Measurements from ENCODE around the gene BHLHE40.

BHLHE40 gene

GRCh38 chr3:4997946-4998345 lies 18.7 kb downstream of the BHLHE40 start (continued):
- TF ChIP-seq ELK4 (IDR thresholded peaks at IDR 0.05; ENCODE audit: borderline replicate concordance, low read depth, low read length) (no peak), TCF7L2 (IDR thresholded peaks at IDR 0.05; ENCODE audit: borderline replicate concordance, low read depth, low read length) (no peak), ZNF202 (tag by site-specific recombination; IDR thresholded peaks at IDR 0.05; ENCODE audit: borderline replicate concordance) (no peak), ZNF157 (tag by site-specific recombination; IDR thresholded peaks at IDR 0.05) (no peak), ZNF48 (tag by site-specific recombination; IDR thresholded peaks at IDR 0.05) (no peak), ZNF792 (tag by site-specific recombination; IDR thresholded peaks at IDR 0.05) (no peak), ZNF169 (tag by site-specific recombination; IDR thresholded peaks at IDR 0.05) (no peak), ZNF544 (tag by site-specific recombination; IDR thresholded peaks at IDR 0.05) (no peak)

GRCh38 chr3:4999531-5000184 lies 20.4 kb downstream of the BHLHE40 start:
- H3K36me3 ChIP-seq (ENCODE audit: control insufficient read depth in 2 of 2, insufficient read depth in 1 of 2, low read length in 2 of 2), result no peaks in the 10 kb centered on the region
- H3K4me1 ChIP-seq (ENCODE audit: control insufficient read depth, insufficient read depth, low read length), result peaks cover 20% of the 10 kb centered on the region
- H3K4me3 ChIP-seq (ENCODE audit: low read depth, low read length), result no peak overlapping the region
- no peak overlapping the region; the same call in 1 of the 2 replicates for H3K27ac ChIP-seq (ENCODE audit: extremely low read depth, low read depth, low read length)
- POLR2A ChIA-PET, result interaction anchor here (0.6 to 5.0 kb wide), 7 partner anchors 13 to 33 kb away, joined by 3 to 20 read pairs (median 13); partner anchors contain the start of gene BHLHE40
- no peaks in the 10 kb centered on the region for H3K9me3 ChIP-seq (ENCODE audit: control insufficient read depth, insufficient read depth, low read depth, low read length)
- CTCF ChIA-PET, result interaction anchor here (1.0 to 1.5 kb wide), 3 partner anchors 18 to 28 kb away, joined by 3 to 4 read pairs (median 3); no protein-coding TSS in a partner anchor
- TF ChIP-seq ZNF366 (tag by site-specific recombination; conservative IDR thresholded peaks at IDR 0.05), result peak; percentile 44; the same call in 1 of the 2 replicates
- TF ChIP-seq BCL11A (tag by site-specific recombination; IDR thresholded peaks at IDR 0.05; ENCODE audit: low read depth), result no peak
- peak; percentile 61; the same call in 1 of the 2 replicates for TF ChIP-seq ZNF449 (tag by site-specific recombination; IDR thresholded peaks at IDR 0.05)
- 0 out of 2 replicates have a peak, but pooled peaks have one; percentile 8 for TF ChIP-seq PRDM10 (tag by site-specific recombination; IDR thresholded peaks at IDR 0.05)
- no peak for TF ChIP-seq ZNF514 (tag by site-specific recombination; IDR thresholded peaks at IDR 0.05)
- no peak for TF ChIP-seq ZNF530 (tag by site-specific recombination; IDR thresholded peaks at IDR 0.05; ENCODE audit: low read depth)
- TF ChIP-seq KLF16 (tag by site-specific recombination; IDR thresholded peaks at IDR 0.05), result no peak
- no peak for TF ChIP-seq REPIN1 (tag by site-specific recombination; IDR thresholded peaks at IDR 0.05; ENCODE audit: low read depth)
- peak; percentile 92 for TF ChIP-seq ZBTB17 (tag by site-specific recombination; IDR thresholded peaks at IDR 0.05)
- no peak for TF ChIP-seq ZNF140 (tag by site-specific recombination; IDR thresholded peaks at IDR 0.05)
- TF ChIP-seq ZNF335 (tag by site-specific recombination; conservative IDR thresholded peaks at IDR 0.05), result no peak
- TF ChIP-seq GLIS1 (tag by site-specific recombination; IDR thresholded peaks at IDR 0.05), result 0 out of 2 replicates have a peak, but pooled peaks have one; percentile 40
- peak; percentile 67 for TF ChIP-seq TCF7L2 (IDR thresholded peaks at IDR 0.05; ENCODE audit: borderline replicate concordance, low read depth, low read length)
- no peak for TF ChIP-seq ZNF555 (tag by site-specific recombination; conservative IDR thresholded peaks at IDR 0.05)
- TF ChIP-seq AEBP2 (tag by site-specific recombination; IDR thresholded peaks at IDR 0.05; ENCODE audit: borderline replicate concordance), result no peak
- peak; percentile 91 for TF ChIP-seq FEZF1 (tag by site-specific recombination; IDR thresholded peaks at IDR 0.05)
- no peak for TF ChIP-seq ZNF521 (tag by site-specific recombination; IDR thresholded peaks at IDR 0.05)
- no peak for TF ChIP-seq ZBTB8A (tag by site-specific recombination; IDR thresholded peaks at IDR 0.05)
- no peak for TF ChIP-seq ZNF48 (tag by site-specific recombination; IDR thresholded peaks at IDR 0.05)
- no peak for TF ChIP-seq ZNF792 (tag by site-specific recombination; IDR thresholded peaks at IDR 0.05)
- no peak for TF ChIP-seq ZNF114 (tag by site-specific recombination; IDR thresholded peaks at IDR 0.05)

All from HEK293 (cell line).